Thymus (tissue), 11 donors: Measurements from ENCODE around the gene GBGT1. TPM values are rescaled to one million over a fixed set of nuclear protein-coding genes. Genes with fewer than 3 reads are reported as not detected.

Experiments
- DNase-seq, 9 donors: peaks; one replicate each; pipeline ENCODE4 v3.0.0-alpha.2; 2013; ENCODE audit warnings: low spot score in 9 of 9, low read depth in 6 of 9, missing footprints in 1 of 9
- H3K27ac ChIP-seq, 2 donors: one replicate each; pipeline ENCODE4 v1.5.1; 2013; ENCODE audit warnings: control low read depth in 1 of 2, low read depth in 1 of 2, low read length in 1 of 2, mild to moderate bottlenecking in 1 of 2, moderate library complexity in 1 of 2
- H3K27me3 ChIP-seq, 2 donors: one replicate each; pipeline ENCODE4 v1.5.1; 2013; ENCODE audit warnings: low read length in 1 of 2; ENCODE audit not compliant: control insufficient read depth in 2 of 2, insufficient read depth in 1 of 2
- H3K36me3 ChIP-seq, 2 donors: one replicate each; pipeline ENCODE4 v1.5.1; 2013; ENCODE audit warnings: low read length in 1 of 2, mild to moderate bottlenecking in 1 of 2, moderate library complexity in 1 of 2; ENCODE audit not compliant: control insufficient read depth in 2 of 2, insufficient read depth in 2 of 2
- H3K4me1 ChIP-seq, 2 donors: one replicate each; pipeline ENCODE4 v1.5.1; 2013; ENCODE audit warnings: low read length in 2 of 2; ENCODE audit not compliant: control insufficient read depth in 2 of 2, insufficient read depth in 2 of 2
- H3K4me3 ChIP-seq, 2 donors: one replicate each; pipeline ENCODE4 v1.5.1; 2013; ENCODE audit warnings: low read length in 2 of 2, control low read depth in 1 of 2, mild to moderate bottlenecking in 1 of 2
- H3K9me3 ChIP-seq, 2 donors: one replicate each; pipeline ENCODE4 v1.5.1; 2013; ENCODE audit warnings: low read length in 1 of 2, mild to moderate bottlenecking in 1 of 2; ENCODE audit not compliant: control insufficient read depth in 2 of 2, insufficient read depth in 1 of 2
- WGBS: extraction: QIAGEN DNeasy Blood & Tissue Kit; methylation state at CpG from one replicate; pipeline ENCODE4 v1.1.7; 2013; 5-methylcytosine and 5-hydroxymethylcytosine counted together
- polyA plus RNA-seq: library from polyadenylated mRNA; stranded (reverse); fragments of 200-250 nt; gene quantifications from one replicate; pipeline ENCODE4 v1.2.3, GENCODE V29; 2013
- total RNA-seq: library from RNA; stranded (reverse); fragments of 120-200 nt; gene quantifications from one replicate; pipeline ENCODE4 v1.2.4, GENCODE V29; 2013
- donor health status: healthy.

The GBGT1 gene
- total and polyA plus RNA-seq, 2 donors, result 3.0 to 5.3 TPM

DNA sequence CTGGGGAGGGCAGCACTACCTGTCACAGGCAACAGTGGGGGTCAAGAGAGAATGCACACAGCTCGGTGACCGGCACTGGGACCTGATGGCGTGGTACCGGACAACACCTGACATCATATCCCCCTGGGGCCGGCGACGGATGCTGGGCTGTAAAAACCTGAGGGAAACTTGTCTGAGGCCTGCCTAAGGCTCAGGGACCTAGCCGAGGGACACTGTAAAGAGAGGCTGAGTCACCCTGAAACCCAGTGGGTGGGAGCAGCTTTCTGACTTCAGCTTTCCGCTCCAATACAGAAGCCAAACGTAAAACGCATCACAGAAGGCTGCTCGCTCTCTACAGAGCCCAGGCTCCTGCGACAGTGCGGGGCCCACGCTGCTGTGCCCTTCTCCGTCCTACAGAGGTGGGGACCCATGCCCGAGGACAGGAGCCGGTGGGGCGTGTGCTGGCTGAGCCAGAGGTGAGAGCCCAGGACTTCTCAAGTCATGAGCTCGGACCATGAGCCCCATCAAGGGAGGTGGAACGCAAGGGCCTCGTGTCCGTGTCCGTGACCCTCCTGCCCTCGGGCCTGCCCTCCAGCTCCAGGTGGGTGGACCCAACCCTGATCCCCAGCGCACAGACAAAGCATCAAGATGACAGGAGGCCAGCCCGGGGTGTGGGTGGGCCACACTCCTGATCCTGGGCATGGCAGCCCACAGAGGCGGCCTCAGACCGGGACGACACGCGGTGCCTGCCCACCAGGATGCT lies 47.9 kb downstream of the GBGT1 start:
- 95% methylated on average over 32 of the region's 32 CpGs for WGBS
- Histone ChIP-seq H3K36me3 (peaks cover 3 to 4% of the 10 kb centered on the region in 2 donors), H3K9me3 (no peaks in the 10 kb centered on the region), H3K27me3 (peaks cover 0 to 9% of the 10 kb centered on the region in 2 donors), H3K4me1 (peaks cover 15 to 67% of the 10 kb centered on the region in 2 donors), H3K27ac (no peak overlapping the region), H3K4me3 (no peak overlapping the region)
- DNase-seq, result peak in 1 of 9 donors; percentile 31

- no peaks in the 10 kb centered on the region for H3K9me3 ChIP-seq
- no peak overlapping the region for H3K4me3 ChIP-seq
- peak in 1 of 9 donors; percentile 34 for DNase-seq
- WGBS, result 85% methylated on average over 19 of the region's 19 CpGs
- no peak overlapping the region for H3K27ac ChIP-seq
- peaks cover 6 to 9% of the 10 kb centered on the region in 2 donors for H3K36me3 ChIP-seq
- H3K4me1 ChIP-seq, result peaks cover 15 to 60% of the 10 kb centered on the region in 2 donors
- peaks cover 0 to 5% of the 10 kb centered on the region in 2 donors for H3K27me3 ChIP-seq
Measured at GRCh38 chr9:133114886-133115603, 48.7 kb downstream of the GBGT1 start.

DNA sequence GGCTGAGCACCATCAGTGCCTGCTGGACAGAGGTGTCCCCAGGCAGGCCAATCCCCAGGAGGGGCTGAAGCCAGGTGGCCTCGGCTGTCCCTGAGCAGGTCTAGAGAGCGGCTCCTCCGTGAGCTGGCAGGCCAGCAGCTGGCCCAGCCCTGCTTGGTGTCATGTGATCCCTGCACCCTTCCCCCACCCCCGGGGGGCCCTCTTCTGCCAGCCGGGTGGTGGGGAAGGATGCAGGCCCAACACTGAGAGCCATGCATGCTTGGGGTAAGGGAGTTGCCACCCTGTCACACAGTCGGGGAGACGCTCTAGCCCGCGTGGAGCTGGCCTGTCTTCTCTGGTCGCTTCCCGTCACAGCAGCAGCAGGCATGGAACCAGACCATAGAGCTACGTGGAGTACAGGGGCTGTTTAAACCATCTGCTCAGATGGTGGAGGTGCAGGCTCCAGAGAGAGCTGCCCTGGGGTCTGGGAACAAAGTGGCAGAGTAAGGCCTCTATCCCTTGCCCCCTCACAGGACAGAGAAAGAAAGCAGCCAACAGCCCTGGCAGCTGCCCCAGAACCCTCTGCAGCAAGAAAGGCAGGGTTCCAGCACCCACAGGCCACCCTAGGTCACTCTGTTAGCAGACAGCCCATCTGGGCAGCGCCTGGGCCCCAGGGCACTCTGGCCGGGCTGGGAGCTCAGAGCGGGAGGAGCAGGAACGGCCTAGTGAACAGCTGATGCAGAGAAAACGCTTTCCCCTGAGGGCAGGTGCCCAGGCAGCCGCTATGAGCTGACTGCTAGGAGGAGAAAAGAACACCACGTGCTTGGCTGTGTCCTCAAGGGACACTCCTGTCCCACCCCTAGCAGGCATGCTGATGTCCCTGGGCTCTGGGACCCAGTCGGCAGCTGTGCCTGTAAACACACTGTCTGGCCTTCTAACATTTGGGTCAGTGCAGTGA lies 49.5 kb downstream of the GBGT1 start:
- Histone ChIP-seq H3K36me3 (peaks cover 14 to 17% of the 10 kb centered on the region in 2 donors), H3K27ac (peak overlapping the region in 1 of 2 donors; percentile 62), H3K27me3 (no peaks in the 10 kb centered on the region), H3K9me3 (no peaks in the 10 kb centered on the region), H3K4me1 (peaks cover 15 to 55% of the 10 kb centered on the region in 2 donors), H3K4me3 (no peak overlapping the region)
- DNase-seq, result peak in 3 of 9 donors; percentile 65 to 82 (median 72)
- WGBS, result 52% methylated on average over 20 of the region's 20 CpGs

DNA sequence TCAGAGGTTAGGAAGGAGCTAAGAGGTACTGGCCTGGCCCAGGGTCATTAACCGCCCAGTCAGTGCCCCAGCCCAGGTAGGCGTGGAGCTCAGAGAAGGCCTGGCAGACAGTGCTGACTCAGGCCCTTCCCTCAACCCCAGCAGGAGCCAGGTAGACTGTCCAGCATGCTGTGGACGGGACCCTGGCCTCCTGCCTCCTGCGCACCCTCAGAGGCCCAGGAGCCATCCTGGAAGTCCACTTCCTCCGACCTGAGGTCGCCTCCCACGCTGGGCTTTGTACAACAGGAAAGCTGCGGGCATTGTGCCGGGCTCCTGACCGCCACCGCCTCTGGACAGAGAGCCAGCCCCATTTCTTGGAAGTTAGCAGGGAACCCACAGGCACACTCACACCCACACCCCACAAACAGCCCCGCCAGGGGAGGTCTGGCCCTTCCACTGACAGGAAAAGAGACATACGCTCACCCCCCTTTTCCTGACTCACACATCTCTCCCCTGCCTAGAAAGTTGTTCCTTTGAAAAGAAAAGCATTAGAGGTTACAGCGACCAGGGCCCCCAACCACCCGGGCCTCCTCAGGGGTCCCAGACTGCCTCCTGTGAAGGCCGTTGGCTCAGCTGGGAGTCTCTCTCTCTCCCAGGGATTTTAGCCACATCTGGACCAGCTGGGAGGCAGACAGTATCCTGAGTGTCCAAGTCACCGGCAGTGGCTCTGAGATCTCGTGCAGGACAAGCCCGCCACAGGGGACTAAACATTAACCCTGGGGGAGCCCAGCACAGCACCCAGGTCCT lies 50.4 kb downstream of the GBGT1 start:
- peak overlapping the region; percentile 11 to 62 for H3K27ac ChIP-seq
- peaks cover 23 to 24% of the 10 kb centered on the region in 2 donors for H3K36me3 ChIP-seq
- peaks cover 15 to 47% of the 10 kb centered on the region in 2 donors for H3K4me1 ChIP-seq
- H3K9me3 ChIP-seq, result no peaks in the 10 kb centered on the region
- DNase-seq, result peak in 1 of 9 donors; percentile 49
- no peak overlapping the region for H3K4me3 ChIP-seq
- H3K27me3 ChIP-seq, result no peaks in the 10 kb centered on the region
- WGBS, result 52% methylated on average over 19 of the region's 19 CpGs

- Histone ChIP-seq H3K36me3 (peaks cover 30 to 31% of the 10 kb centered on the region in 2 donors), H3K9me3 (no peaks in the 10 kb centered on the region), H3K27me3 (no peaks in the 10 kb centered on the region), H3K4me1 (peaks cover 15 to 47% of the 10 kb centered on the region in 2 donors), H3K27ac (peak overlapping the region in 1 of 2 donors; percentile 62), H3K4me3 (no peak overlapping the region)
- WGBS, result 26% methylated on average over 7 of the region's 7 CpGs
- DNase-seq, result peak in 1 of 9 donors; percentile 50
Measured at GRCh38 chr9:133112663-133113026, 51.1 kb downstream of the GBGT1 start.

DNA sequence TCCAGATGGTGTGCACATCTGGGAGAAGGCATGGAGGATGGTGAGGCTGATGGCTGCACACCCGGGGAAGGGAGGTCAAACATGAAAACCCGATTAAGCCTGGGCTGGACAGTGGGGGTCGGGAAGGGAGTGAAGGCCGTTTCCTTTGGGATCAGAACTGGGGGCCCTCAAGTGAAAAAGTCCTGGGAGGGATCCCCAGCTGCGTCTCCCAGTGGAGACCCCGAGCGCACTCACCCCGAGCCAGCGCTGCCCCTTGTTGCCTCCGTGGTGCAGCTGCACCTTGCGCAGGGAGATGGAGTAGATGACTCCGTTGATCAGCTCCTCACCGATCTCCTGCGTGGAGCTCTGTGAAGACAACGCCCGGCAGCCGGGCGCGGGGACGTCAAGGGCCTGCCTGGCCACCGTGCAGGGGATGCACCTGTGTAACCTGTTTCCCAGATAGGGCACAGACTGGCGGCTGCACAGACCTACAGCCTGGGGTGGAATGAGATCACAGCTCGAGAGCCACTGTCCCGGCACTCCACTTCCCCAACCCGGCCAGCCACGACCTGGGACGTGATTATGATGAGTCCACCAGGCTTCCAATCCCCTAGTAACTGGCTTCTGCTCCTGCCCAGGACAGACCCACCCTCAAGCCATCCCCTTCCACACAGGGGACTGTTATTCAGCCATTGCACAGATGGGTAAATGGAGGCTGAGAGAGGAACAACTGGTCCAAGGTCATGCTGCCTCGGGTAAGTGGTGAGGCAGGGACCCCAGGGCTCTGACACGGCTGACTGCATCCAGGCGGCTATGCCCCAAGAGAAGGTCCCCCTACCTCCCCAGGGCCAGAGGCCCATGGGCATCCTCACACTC lies 51.7 kb downstream of the GBGT1 start:
- WGBS, result 77% methylated on average over 30 of the region's 30 CpGs
- H3K36me3 ChIP-seq, result peaks cover 36 to 37% of the 10 kb centered on the region in 2 donors

GRCh38 chr9:133109931-133110650 lies 53.6 kb downstream of the GBGT1 start:
- DNase-seq, result no peak
- H3K27me3 ChIP-seq, result no peaks in the 10 kb centered on the region

More for the DNA sequence above, 51.7 kb downstream of the GBGT1 start:
- Histone ChIP-seq H3K4me3 (no peak overlapping the region), H3K9me3 (no peaks in the 10 kb centered on the region), H3K27me3 (no peaks in the 10 kb centered on the region), H3K27ac (no peak overlapping the region), H3K4me1 (peaks cover 15 to 42% of the 10 kb centered on the region in 2 donors)
- DNase-seq, result no peak

More at GRCh38 chr9:133109931-133110650, 53.6 kb downstream of the GBGT1 start:
- WGBS, result 99% methylated on average over 18 of the region's 18 CpGs
- Histone ChIP-seq H3K4me1 (peaks cover 15 to 33% of the 10 kb centered on the region in 2 donors), H3K4me3 (no peak overlapping the region), H3K27ac (no peak overlapping the region), H3K36me3 (peaks cover 49% of the 10 kb centered on the region in 2 donors), H3K9me3 (no peaks in the 10 kb centered on the region)
